GM23338 (cell line): ENCODE results near the gene DEPDC5.

Experiments used
- CREB1 ChIP-seq: fragments of 250-450 bp; sonication (Bioruptor Pico); IDR thresholded peaks from 2 replicates; pipeline ENCODE4 v1.5.0; 2020; ENCODE audit warnings: low read depth, mild to moderate bottlenecking, moderate library complexity
- CTCF ChIP-seq, 2 experiments: fragments of 200-600 bp in 1 of 2; sonication (generic) in 1 of 2; conservative IDR thresholded peaks; 2 replicates each; pipeline versions ENCODE4 v1.5.1 to v1.6.1; 2016 to 2017; ENCODE audit warnings: antibody characterized with exemption in 2 of 2, low read depth in 2 of 2, mild to moderate bottlenecking in 2 of 2, moderate library complexity in 1 of 2
- ETS1 ChIP-seq: IDR thresholded peaks from 2 replicates; pipeline ENCODE4 v1.6.1; 2016; ENCODE audit warnings: antibody characterized with exemption
- EZH2 ChIP-seq: fragments of 200-600 bp; sonication (generic); IDR thresholded peaks from one replicate; pipeline ENCODE4 v1.8.0; 2017; ENCODE audit warnings: antibody characterized with exemption, mild to moderate bottlenecking, low read depth; ENCODE audit not compliant: unreplicated experiment
- EZH2phosphoT487 ChIP-seq: fragments of 200-600 bp; sonication (generic); IDR thresholded peaks from one replicate; pipeline ENCODE4 v1.8.1; 2018; ENCODE audit warnings: antibody characterized with exemption; ENCODE audit not compliant: unreplicated experiment
- JUNB ChIP-seq: IDR thresholded peaks from one replicate; pipeline ENCODE4 v1.6.1; 2016; ENCODE audit warnings: antibody characterized with exemption; ENCODE audit not compliant: unreplicated experiment
- POLR2AphosphoS5 ChIP-seq: IDR thresholded peaks from 2 replicates; pipeline ENCODE4 v1.6.1; 2016; ENCODE audit warnings: antibody characterized with exemption, low read depth
- REST ChIP-seq: IDR thresholded peaks from one replicate; pipeline ENCODE4 v1.6.1; 2018; ENCODE audit warnings: antibody characterized with exemption; ENCODE audit not compliant: unreplicated experiment
- STAT1 ChIP-seq: IDR thresholded peaks from one replicate; pipeline ENCODE4 v1.6.1; 2016; ENCODE audit warnings: antibody characterized with exemption; ENCODE audit not compliant: unreplicated experiment

- TF ChIP-seq CTCF (conservative IDR thresholded peaks at IDR 0.05; ENCODE audit: low read depth in 2 of 2), result no peak
- no peak for TF ChIP-seq EZH2
- TF ChIP-seq POLR2AphosphoS5, result no peak
- no peak for TF ChIP-seq JUNB
- no peak for TF ChIP-seq CREB1 (CRISPR knock-in tag)
- no peak for TF ChIP-seq ETS1
- no peak for TF ChIP-seq REST
- TF ChIP-seq EZH2phosphoT487, result no peak
- TF ChIP-seq STAT1, result no peak
These were observed 130.2 kb downstream of the DEPDC5 start for GRCh38 chr22:31883989-31884388.
